GM18517 (cell line): ENCODE results near the gene ZNF264.
"Not testable (repeated sequence)": the region's sequence is repeated elsewhere in the genome, so short reads cannot be mapped to it uniquely, and the experiment has no call there.

ENCODE experiments used
- ATAC-seq: cut with Tn5 transposase; IDR thresholded peaks from one replicate; pipeline ENCODE4 v1.9.1; 2021; ENCODE audit warnings: mild to moderate bottlenecking, moderate library complexity; ENCODE audit not compliant: unreplicated experiment

The ZNF264 gene

DNA sequence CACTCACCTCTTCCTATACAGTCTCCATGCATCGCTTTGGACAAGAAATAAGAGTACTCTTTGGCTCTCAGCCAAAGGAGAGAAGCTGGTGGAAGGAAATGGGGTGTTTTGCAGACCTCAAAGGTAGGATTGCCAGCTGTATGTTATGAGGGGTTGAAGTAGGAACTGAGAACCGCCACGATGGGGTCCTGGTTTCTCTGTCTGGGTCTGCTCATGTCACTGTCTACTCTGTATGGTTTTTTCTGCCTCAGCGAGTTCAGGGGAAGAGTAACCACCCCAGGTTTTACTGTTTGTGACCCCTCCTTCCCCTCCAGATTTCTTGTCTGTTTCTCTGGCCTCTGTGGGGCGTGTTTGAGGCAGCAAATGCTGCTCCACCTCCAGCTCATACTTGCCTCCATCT is 53.2 kb downstream of the ZNF264 start:
- ATAC-seq: no peak

GRCh38 chr19:57245066-57245465 is 53.8 kb downstream of the ZNF264 start:
- no peak for ATAC-seq

- no peak for ATAC-seq
Measured at GRCh38 chr19:57245959-57246358, 54.7 kb downstream of the ZNF264 start.

GRCh38 chr19:57248646-57249045 is 57.3 kb downstream of the ZNF264 start:
- ATAC-seq: no peak

GRCh38 chr19:57249329-57249728 is 58.0 kb downstream of the ZNF264 start:
- ATAC-seq: no peak

- ATAC-seq: not testable (repeated sequence)
Measured at GRCh38 chr19:57253767-57254166, 62.5 kb downstream of the ZNF264 start.

DNA sequence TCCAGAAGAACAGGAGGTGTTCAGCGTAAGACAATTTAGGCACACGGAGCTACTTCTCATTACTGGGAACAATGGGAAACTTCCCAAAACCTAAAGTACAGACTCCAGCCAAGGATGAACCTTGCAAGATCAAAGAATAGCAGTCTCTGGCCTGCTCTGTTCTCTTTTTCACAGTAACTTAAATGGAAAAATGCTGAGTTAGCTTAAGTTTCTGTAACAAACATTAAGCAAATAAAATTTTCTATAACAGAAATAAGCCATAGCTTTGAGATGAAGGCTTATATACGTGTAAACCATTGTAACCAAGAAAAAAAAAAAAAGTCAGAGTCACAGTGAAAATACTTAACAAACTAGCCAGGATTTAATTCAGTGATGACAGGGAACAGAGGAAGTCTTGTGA is 70.7 kb downstream of the ZNF264 start:
- ATAC-seq: no peak

DNA sequence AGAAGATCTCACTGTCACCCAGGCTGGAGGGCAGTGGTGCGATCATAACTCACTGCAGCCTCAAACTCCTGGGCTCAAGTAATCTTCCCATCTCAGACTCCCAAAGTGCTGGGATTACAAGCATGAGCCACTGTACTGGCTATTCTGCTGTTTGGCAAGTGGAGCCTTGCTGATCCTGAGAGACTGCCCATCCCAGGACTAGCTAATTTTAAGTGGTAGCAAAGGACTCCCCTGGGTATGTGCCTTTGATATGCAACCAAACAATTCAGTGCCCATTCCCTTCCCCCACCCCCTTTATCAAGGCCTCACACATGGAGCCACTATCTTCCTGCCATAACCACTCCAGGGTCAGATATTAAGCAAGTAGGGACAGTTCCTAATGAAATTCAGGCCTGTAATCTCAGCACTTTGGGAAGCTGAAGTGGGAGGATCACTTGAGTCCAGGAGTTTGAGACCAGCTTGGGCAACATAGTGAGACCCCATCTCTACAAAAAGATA is 72.0 kb downstream of the ZNF264 start:
- ATAC-seq: no peak

GRCh38 chr19:57267291-57267690 is 76.0 kb downstream of the ZNF264 start:
- no peak for ATAC-seq

DNA sequence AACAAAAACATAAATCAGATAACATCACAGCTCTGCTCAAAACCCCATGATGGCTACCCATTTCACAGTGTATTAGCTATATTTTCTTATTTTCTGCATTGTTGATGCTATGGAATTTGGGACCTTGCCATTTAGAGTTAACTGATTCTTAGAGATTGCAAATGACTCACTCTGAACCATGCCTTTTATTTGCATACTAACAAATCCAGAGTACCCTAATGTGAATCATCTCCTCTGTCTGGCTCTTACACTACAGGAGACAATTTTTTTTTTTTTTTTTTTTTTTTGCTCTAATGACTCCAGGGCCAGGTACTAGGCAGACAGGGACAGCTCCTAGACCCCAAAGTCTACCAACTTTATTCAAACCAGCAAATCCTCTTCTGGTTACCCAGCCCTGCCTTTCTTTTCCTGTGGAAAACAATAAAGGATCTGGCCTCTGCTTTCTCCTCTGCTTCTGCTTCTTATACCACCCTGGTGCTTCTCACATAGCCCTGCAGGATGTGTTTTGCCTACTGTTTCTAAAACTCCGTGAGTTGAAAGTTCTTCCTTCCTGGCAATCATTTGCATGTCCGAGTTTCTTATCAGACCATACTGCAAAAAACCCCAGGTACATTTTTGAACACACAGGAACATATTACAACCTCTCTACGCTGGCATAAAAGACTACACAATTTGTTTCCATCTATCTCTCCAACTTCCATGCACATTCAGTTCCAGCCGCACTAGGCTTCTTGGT is 78.4 kb downstream of the ZNF264 start:
- ATAC-seq: peak; percentile 51

- ATAC-seq: no peak
Measured at GRCh38 chr19:57271280-57271679, 80.0 kb downstream of the ZNF264 start.
